OCI-M2 (cell line): ENCODE results near the gene CMTM3.
"Not testable (repeated sequence)": the region's sequence is repeated elsewhere in the genome, so short reads cannot be mapped to it uniquely, and the experiment has no call there.

Source experiments
- DNase-seq: peaks from one replicate; lab custom pipeline; 2025; ENCODE audit not compliant: unreplicated experiment; lab: John Stamatoyannopoulos, UW

The CMTM3 gene

DNA sequence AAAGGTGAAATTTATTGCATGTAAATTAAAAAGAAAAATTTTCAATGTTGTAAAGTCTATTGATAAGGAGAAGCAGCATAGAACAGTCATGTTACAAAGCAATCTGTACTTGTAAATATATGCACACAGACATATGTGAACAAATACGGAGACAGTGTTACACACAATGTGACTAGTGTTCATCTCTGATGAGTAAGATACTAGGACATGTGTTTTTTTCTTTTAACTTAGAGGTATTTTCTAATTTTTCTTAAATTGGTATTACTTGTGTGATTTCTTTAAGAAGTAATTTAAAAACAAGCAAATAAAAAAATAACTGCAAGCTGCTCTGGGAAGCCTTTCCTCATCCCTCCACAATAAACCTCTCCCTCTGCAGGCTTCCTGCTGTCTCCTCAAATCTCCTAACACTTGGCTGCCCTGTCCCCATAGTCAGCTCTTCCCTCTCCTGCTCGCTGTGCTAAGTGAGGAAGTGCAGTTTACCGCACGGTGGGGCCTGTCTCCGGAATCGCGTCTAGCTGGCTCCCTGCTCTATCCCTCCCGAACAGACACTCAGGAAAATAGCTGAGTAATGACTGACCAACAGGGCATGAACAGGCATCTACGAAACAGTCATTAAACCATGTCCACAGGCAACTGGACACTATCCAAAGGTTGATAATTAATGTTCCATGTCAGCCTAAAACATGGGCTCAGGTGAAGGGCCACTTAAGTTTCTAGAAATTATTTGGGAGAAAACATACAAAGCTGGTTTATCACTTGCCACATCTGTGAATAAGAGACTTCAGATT lies 56.1 kb downstream of the CMTM3 start:
- peak; percentile 15 for DNase-seq

- no peak for DNase-seq
These were observed 56.7 kb downstream of the CMTM3 start for GRCh38 chr16:66661210-66661560.

DNA sequence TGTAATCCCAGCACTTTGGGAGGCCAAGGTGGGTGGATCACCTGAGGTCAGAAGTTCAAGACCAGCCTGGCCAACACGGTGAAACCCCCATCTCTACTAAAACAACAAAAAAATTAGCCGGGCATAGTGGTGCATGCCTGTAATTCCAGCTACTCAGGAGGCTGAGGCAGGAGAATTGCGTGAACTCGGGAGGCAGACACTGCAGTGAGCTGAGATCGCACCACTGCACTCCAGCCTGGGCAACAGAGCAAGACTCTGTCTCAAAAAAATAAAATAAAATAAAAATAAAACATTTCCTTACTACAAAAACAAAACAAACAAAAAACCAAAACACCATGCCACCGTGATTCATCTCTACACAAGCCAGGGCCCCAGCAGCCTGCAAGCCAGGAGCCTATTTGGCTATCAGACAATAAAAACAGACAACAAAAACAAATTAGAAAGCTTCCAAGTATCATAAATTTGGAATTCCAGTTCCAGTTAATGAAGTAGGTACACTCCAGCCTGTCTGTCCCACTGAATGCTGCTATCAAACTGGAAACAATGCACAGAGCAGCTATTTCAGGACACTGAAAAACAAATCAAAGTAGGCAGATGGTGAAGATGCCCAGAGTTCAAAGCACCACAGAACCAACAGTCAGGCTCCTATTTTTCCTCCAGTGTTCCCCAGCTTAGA lies 57.3 kb downstream of the CMTM3 start:
- DNase-seq: not testable (repeated sequence)

DNA sequence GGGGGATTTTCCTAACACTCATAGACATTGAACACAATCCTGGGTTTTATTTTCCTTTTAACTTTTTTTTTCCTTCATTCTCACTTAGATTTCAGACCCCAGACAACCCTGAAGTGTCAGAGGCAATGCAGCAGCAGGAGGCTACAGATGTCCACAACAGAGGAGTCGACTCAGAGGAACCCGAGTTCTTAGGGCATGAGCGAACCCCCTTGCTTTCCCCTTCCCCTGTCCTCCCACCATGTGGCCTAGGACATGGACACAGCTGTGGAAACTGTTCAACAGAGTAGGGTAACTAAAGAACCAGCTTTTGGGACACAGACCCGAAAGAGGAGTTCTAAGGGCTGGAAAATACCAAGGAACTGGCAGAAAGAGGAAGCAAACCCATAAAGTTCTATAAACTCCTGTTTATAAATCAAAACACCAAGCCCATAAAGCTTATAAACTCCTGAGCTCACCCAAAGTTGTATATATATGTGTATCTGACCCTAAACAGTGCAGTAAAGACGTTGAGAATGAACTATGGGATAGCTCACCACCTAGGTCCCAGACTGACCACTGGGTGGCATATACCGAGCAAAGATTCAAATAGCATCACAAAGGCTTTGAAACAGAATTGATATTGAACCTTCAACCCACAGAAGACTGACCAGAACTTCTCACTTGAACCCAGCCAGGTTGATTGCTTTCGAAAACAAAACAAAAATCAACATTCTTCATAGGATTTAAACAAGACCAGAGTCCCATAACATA lies 58.1 kb downstream of the CMTM3 start:
- no peak for DNase-seq
